Measurements from ENCODE around the gene SNX33. TPM values are rescaled to one million over a fixed set of nuclear protein-coding genes. Genes with fewer than 3 reads are reported as not detected.
A peak's percentile ranks its signal among the peaks of the same experiment; 100 is the strongest.

The SNX33 gene
- polyA plus RNA-seq, 2 of the 4 experiments (the other 2 are of a cell fraction), result 8.4 to 11.2 TPM

DNA sequence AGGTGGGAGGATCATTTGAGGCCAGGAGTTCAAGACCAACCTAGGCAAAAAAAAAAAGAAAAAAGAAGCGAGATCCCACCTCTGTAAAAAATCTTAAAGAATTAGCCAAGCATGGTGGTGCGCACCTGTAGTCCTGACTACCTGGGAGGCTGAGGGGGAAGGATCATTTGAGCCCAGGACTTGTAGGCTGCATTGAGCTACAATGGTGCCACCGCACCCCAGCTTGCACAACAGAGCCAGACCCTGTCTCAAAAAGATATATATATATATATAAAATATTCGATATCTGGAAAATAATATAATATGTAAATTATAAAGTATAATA lies 6.6 kb upstream of the SNX33 start:
- POLR2A ChIA-PET, result interaction anchor here (0.7 to 4.4 kb wide), 7 partner anchors 11 to 273 kb away, joined by 4 to 94 read pairs (median 25); partner anchors contain the start of genes MAN2C1, PTPN9, SIN3A and SNUPN

GRCh38 chr15:75641603-75642002 lies 6.1 kb upstream of the SNX33 start:
- ChIA-PET POLR2A (interaction anchor here (2.4 to 4.4 kb wide), 5 partner anchors 15 to 273 kb away, joined by 15 to 94 read pairs (median 66); partner anchors contain the start of genes MAN2C1, PTPN9, SIN3A and SNUPN), CTCF (interaction anchor here (0.7 to 19.9 kb wide), 14 partner anchors 9 to 282 kb away, joined by 3 to 394 read pairs (median 7); partner anchors contain the start of genes MAN2C1, SNUPN and SNX33)
- Histone ChIP-seq H3K9me3 (no peaks in the 10 kb centered on the region), H3K4me3 (no peak overlapping the region), H3K4me2 (peak overlapping the region; percentile 67), H3K27ac (peak overlapping the region in 1 of 2 experiments; percentile 94; a peak in 4 of 6 replicates), H3K4me1 (peaks cover 23% of the 10 kb centered on the region)
- 69% methylated on average over 5 of the region's 5 CpGs for WGBS (ENCODE audit: missing lambda C conversion rate)
- FAIRE-seq (no peak), DNase-seq (ENCODE audit: low read depth in 1 of 2, low spot score in 1 of 2) (no peak), ATAC-seq (no peak)
- no peak for TF ChIP-seq EHMT2 (IDR thresholded peaks at IDR 0.05; ENCODE audit: low read depth)
- no peak for TF ChIP-seq MAFK (IDR thresholded peaks at IDR 0.05; ENCODE audit: partially characterized antibody)
- no peak for TF ChIP-seq FOSB (CRISPR knock-in tag; IDR thresholded peaks at IDR 0.05)
- TF ChIP-seq, protein P1, sequence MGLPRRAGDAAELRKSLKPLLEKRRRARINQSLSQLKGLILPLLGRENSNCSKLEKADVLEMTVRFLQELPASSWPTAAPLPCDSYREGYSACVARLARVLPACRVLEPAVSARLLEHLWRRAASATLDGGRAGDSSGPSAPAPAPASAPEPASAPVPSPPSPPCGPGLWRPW (IDR thresholded peaks at IDR 0.05), result no peak
- TF ChIP-seq RARB (CRISPR knock-in tag; IDR thresholded peaks at IDR 0.05), result no peak
- no peak for TF ChIP-seq REST (IDR thresholded peaks at IDR 0.05)
- TF ChIP-seq E2F6 (IDR thresholded peaks at IDR 0.05; ENCODE audit: borderline replicate concordance, low read depth), result no peak
- TF ChIP-seq RFX5 (IDR thresholded peaks at IDR 0.05), result no peak
- TF ChIP-seq JUNB (IDR thresholded peaks at IDR 0.05), result no peak
- TF ChIP-seq HDAC2 (IDR thresholded peaks at IDR 0.05), result no peak
- TF ChIP-seq HOXA7 (CRISPR knock-in tag; IDR thresholded peaks at IDR 0.05), result no peak
- TF ChIP-seq CBX8 (IDR thresholded peaks at IDR 0.05), result no peak
- no peak for TF ChIP-seq ZFP36 (IDR thresholded peaks at IDR 0.05; ENCODE audit: borderline replicate concordance, partially characterized antibody)
- TF ChIP-seq ZNF302 (CRISPR knock-in tag; IDR thresholded peaks at IDR 0.05), result no peak
- no peak for TF ChIP-seq HOXB5 (CRISPR knock-in tag; IDR thresholded peaks at IDR 0.05)
- no peak for TF ChIP-seq TP53 (CRISPR knock-in tag; IDR thresholded peaks at IDR 0.05)
- TF ChIP-seq ZC3H11A (IDR thresholded peaks at IDR 0.05), result no peak

More for the DNA sequence above, 6.6 kb upstream of the SNX33 start:
- CTCF ChIA-PET, result interaction anchor here (0.7 to 19.9 kb wide), 18 partner anchors 9 to 282 kb away, joined by 3 to 394 read pairs (median 4); partner anchors contain the start of genes MAN2C1, SNUPN and SNX33
- Histone ChIP-seq H3K9me3 (no peaks in the 10 kb centered on the region), H3K4me2 (peak overlapping the region; percentile 67), H3K4me3 (peak overlapping the region; percentile 67; the same call in 2 of the 3 replicates), H3K27ac (peak overlapping the region; percentile 91 to 94), H3K4me1 (peaks cover 19% of the 10 kb centered on the region)
- DNase-seq (ENCODE audit: low read depth in 1 of 2, low spot score in 1 of 2) (no peak), ATAC-seq (no peak), FAIRE-seq (no peak)
- WGBS (ENCODE audit: missing lambda C conversion rate), result 49% methylated on average over 4 of the region's 4 CpGs
- TF ChIP-seq EHF (CRISPR knock-in tag; IDR thresholded peaks at IDR 0.05) (no peak), RAD21 (conservative IDR thresholded peaks at IDR 0.05 in 1 of 2, IDR thresholded peaks at IDR 0.05 in 1 of 2) (0 out of 5 replicates have a peak, but pooled peaks of 1 of the 2 experiments have one; percentile 4)
- TF ChIP-seq, protein P2, sequence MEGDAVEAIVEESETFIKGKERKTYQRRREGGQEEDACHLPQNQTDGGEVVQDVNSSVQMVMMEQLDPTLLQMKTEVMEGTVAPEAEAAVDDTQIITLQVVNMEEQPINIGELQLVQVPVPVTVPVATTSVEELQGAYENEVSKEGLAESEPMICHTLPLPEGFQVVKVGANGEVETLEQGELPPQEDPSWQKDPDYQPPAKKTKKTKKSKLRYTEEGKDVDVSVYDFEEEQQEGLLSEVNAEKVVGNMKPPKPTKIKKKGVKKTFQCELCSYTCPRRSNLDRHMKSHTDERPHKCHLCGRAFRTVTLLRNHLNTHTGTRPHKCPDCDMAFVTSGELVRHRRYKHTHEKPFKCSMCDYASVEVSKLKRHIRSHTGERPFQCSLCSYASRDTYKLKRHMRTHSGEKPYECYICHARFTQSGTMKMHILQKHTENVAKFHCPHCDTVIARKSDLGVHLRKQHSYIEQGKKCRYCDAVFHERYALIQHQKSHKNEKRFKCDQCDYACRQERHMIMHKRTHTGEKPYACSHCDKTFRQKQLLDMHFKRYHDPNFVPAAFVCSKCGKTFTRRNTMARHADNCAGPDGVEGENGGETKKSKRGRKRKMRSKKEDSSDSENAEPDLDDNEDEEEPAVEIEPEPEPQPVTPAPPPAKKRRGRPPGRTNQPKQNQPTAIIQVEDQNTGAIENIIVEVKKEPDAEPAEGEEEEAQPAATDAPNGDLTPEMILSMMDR (IDR thresholded peaks at IDR 0.05), result peak; percentile 34; the same call in 2 of the 3 replicates

All from A549 (cell line).